Spleen (tissue), 11 donors: Measurements from ENCODE around the gene INO80. TPM values are rescaled to one million over a fixed set of nuclear protein-coding genes. Genes with fewer than 3 reads are reported as not detected.
"Not testable (repeated sequence)": the region's sequence is repeated elsewhere in the genome, so short reads cannot be mapped to it uniquely, and the experiment has no call there.

Experiments used
- DNase-seq: peaks from one replicate; pipeline ENCODE4 v3.0.0-alpha.2; 2020
- H3K27ac ChIP-seq, 8 donors: fragments of 200-600 bp; sonication (generic) in 7 of 8; 1 replicate in 4 of 8; 2 replicates in 4 of 8; pipeline versions ENCODE4 v1.5.0 to v1.8.0; 2016 to 2021; ENCODE audit warnings: inconsistent platforms in 4 of 8, mild to moderate bottlenecking in 4 of 8, moderate library complexity in 1 of 8
- H3K27me3 ChIP-seq, 7 donors: fragments of 200-600 bp; sonication (generic) in 6 of 7; replicated peaks in 1 of 7; 1 replicate in 4 of 7; 2 replicates in 3 of 7; pipeline versions ENCODE4 v1.5.0 to v1.8.0; 2016 to 2021; ENCODE audit warnings: inconsistent platforms in 3 of 7, mild to moderate bottlenecking in 1 of 7
- H3K36me3 ChIP-seq, 6 donors: fragments of 200-600 bp; sonication (generic) in 5 of 6; 1 replicate in 4 of 6; 2 replicates in 2 of 6; pipeline versions ENCODE4 v1.5.0 to v1.8.0; 2016 to 2021; ENCODE audit warnings: inconsistent platforms in 2 of 6
- H3K4me1 ChIP-seq, 6 donors: fragments of 200-600 bp; sonication (generic) in 5 of 6; 1 replicate in 3 of 6; 2 replicates in 3 of 6; pipeline versions ENCODE4 v1.5.0 to v1.8.0; 2016 to 2021; ENCODE audit warnings: inconsistent platforms in 3 of 6
- H3K4me3 ChIP-seq, 8 donors: fragments of 200-600 bp; sonication (generic) in 7 of 8; 1 replicate in 4 of 8; 2 replicates in 4 of 8; pipeline versions ENCODE4 v1.5.0 to v1.8.0; 2016 to 2021; ENCODE audit warnings: inconsistent platforms in 4 of 8, mild to moderate bottlenecking in 4 of 8, moderate library complexity in 2 of 8
- H3K9me3 ChIP-seq, 8 donors: fragments of 200-600 bp; sonication (generic) in 7 of 8; 1 replicate in 4 of 8; 2 replicates in 4 of 8; pipeline versions ENCODE4 v1.5.0 to v1.8.0; 2016 to 2021; ENCODE audit warnings: inconsistent platforms in 4 of 8
- CTCF ChIP-seq, 11 experiments: fragments of 200-600 bp in 7 of 11; fragments of 450-650 bp in 4 of 11; sonication (generic) in 4 of 11; IDR thresholded peaks in 8 of 11; conservative IDR thresholded peaks in 3 of 11; 1 replicate in 7 of 11; 2 replicates in 4 of 11; pipeline versions ENCODE4 v1.4.0 to v1.8.0; 2016 to 2021; ENCODE audit warnings: antibody characterized with exemption in 11 of 11, inconsistent platforms in 4 of 11, mild to moderate bottlenecking in 1 of 11
- POLR2A ChIP-seq, 3 donors: fragments of 450-650 bp; IDR thresholded peaks; one replicate each; pipeline ENCODE4 v1.5.1; 2017; ENCODE audit warnings: antibody characterized with exemption in 3 of 3, mild to moderate bottlenecking in 1 of 3
- POLR2AphosphoS5 ChIP-seq, 3 donors: sonication (generic); formaldehyde crosslinking; IDR thresholded peaks; one replicate each; pipeline ENCODE4 v1.5.1; 2017; ENCODE audit warnings: antibody characterized with exemption in 3 of 3
- WGBS, 5 donors: extraction: QIAGEN DNeasy Blood & Tissue Kit in 3 of 5; methylation state at CpG; one replicate each; pipeline versions ENCODE4 v1.1.5 to v1.1.7; 2013 to 2018; 5-methylcytosine and 5-hydroxymethylcytosine counted together
- intact Hi-C: fragments of 100-400 bp; cut with DNase I; formaldehyde crosslinking; loops from one replicate; pipeline ENCODE4 v1.15.0; 2023; ENCODE audit warnings: low total_unique reads
- polyA plus RNA-seq, 3 donors: library from polyadenylated mRNA; stranded (reverse); fragments of 200-250 nt; gene quantifications; one replicate each; pipeline ENCODE4 v1.2.1, GENCODE V29; 2013
- total RNA-seq, 7 donors: library from RNA; depleted of rRNA in 3 of 7; stranded (reverse); fragments of >200 nt in 3 of 7; fragmentation: NEBNext Ultra II Directional in 4 of 7; extraction: Animal tissue kit (Norgen Biotek cat#: 25700) in 4 of 7; gene quantifications; one replicate each; pipeline versions ENCODE4 v1.1.0 to v1.2.1, GENCODE V29; 2016 to 2021
- donor health status: healthy with polysubstance abuse.
- donor health status: DM: no; HTN: no; CAD: no; lungs with moderate emphysema.
- donor health status: DM: no; HTN: no; CAD: no.
- donor health status: Bipolar disorder and iron deficiency.
- donor health status: healthy.
- donor health status: DM: no; HTN: no; CAD: no.
- donor health status: DM: yes; HTN: yes; CAD: no.

Gene INO80
- total and polyA plus RNA-seq, 10 donors, result 5.2 to 39.4 (median 25.9) TPM

- Histone ChIP-seq H3K4me3 (no peak overlapping the region), H3K27me3 (no peaks in the 10 kb centered on the region), H3K27ac (no peak overlapping the region), H3K9me3 (no peaks in the 10 kb centered on the region), H3K36me3 (no peaks in the 10 kb centered on the region), H3K4me1 (no peaks in the 10 kb centered on the region)
- TF ChIP-seq CTCF (IDR thresholded peaks at IDR 0.05 in 8 of 11, conservative IDR thresholded peaks at IDR 0.05 in 3 of 11) (no peak), POLR2A (IDR thresholded peaks at IDR 0.05) (no peak), POLR2AphosphoS5 (IDR thresholded peaks at IDR 0.05) (no peak)
- no peak for DNase-seq
- intact Hi-C loops, result no loop called here
- WGBS, 5 donors, result 89 to 92% (median 90%) methylated on average over 4 of the region's 4 CpGs
Measured at GRCh38 chr15:41150279-41150678, 34.2 kb upstream of the INO80 start.

- intact Hi-C loops, result no loop called here
- WGBS, 5 donors, result 76 to 93% (median 84%) methylated on average over 2 of the region's 2 CpGs
- H3K4me3 ChIP-seq, result no peak overlapping the region
- H3K27ac ChIP-seq, result no peak overlapping the region
- no peak for DNase-seq
- no peaks in the 10 kb centered on the region for H3K36me3 ChIP-seq
- TF ChIP-seq CTCF (IDR thresholded peaks at IDR 0.05 in 8 of 11, conservative IDR thresholded peaks at IDR 0.05 in 3 of 11) (no peak), POLR2A (IDR thresholded peaks at IDR 0.05) (no peak), POLR2AphosphoS5 (IDR thresholded peaks at IDR 0.05) (no peak)
- H3K27me3 ChIP-seq, result no peaks in the 10 kb centered on the region
- no peaks in the 10 kb centered on the region for H3K4me1 ChIP-seq
- H3K9me3 ChIP-seq, result no peaks in the 10 kb centered on the region
Measured at GRCh38 chr15:41148065-41148464, 32.0 kb upstream of the INO80 start.

- Histone ChIP-seq H3K27ac (no peak overlapping the region), H3K36me3 (no peaks in the 10 kb centered on the region), H3K4me1 (no peaks in the 10 kb centered on the region), H3K9me3 (no peaks in the 10 kb centered on the region), H3K27me3 (no peaks in the 10 kb centered on the region), H3K4me3 (no peak overlapping the region)
- TF ChIP-seq CTCF (IDR thresholded peaks at IDR 0.05 in 8 of 11, conservative IDR thresholded peaks at IDR 0.05 in 3 of 11), result no peak
- TF ChIP-seq POLR2AphosphoS5 (IDR thresholded peaks at IDR 0.05), result no peak
- TF ChIP-seq POLR2A (IDR thresholded peaks at IDR 0.05), result no peak
- DNase-seq, result no peak
- WGBS, 5 donors, result 82 to 97% (median 92%) methylated on average over 5 of the region's 5 CpGs
- intact Hi-C loops, result no loop called here
Measured at GRCh38 chr15:41139619-41140018, 23.5 kb upstream of the INO80 start.

- H3K27ac ChIP-seq, H3K9me3 ChIP-seq, intact Hi-C loops, H3K27me3 ChIP-seq, DNase-seq, H3K4me1 ChIP-seq, H3K4me3 ChIP-seq, H3K36me3 ChIP-seq: not testable (repeated sequence)
- 86 to 97% (median 88%) methylated on average over 7 of the region's 7 CpGs for WGBS, 5 donors
Measured at GRCh38 chr15:41139112-41139511, 23.0 kb upstream of the INO80 start.

GRCh38 chr15:41135580-41135979 lies 19.5 kb upstream of the INO80 start:
- H3K27ac ChIP-seq, H3K4me1 ChIP-seq, H3K4me3 ChIP-seq, H3K9me3 ChIP-seq, H3K36me3 ChIP-seq, DNase-seq, intact Hi-C loops, H3K27me3 ChIP-seq: not testable (repeated sequence)
- WGBS, 5 donors, result 92 to 98% (median 93%) methylated on average over 6 of the region's 6 CpGs
